ENCODE measurements around the gene TFAP2D.

Gene TFAP2D

GRCh38 chr6:50720623-50721022 is 7.3 kb downstream of the TFAP2D start:
- no peak for DNase-seq (ENCODE audit: low read depth, low spot score)

- DNase-seq (ENCODE audit: low read depth, low spot score) = no peak
These were observed 8.7 kb downstream of the TFAP2D start for GRCh38 chr6:50721978-50722377.

GRCh38 chr6:50722829-50723554 is 9.7 kb downstream of the TFAP2D start:
- no peak for DNase-seq (ENCODE audit: low read depth, low spot score)

- no peak for DNase-seq (ENCODE audit: low read depth, low spot score)
These were observed 11.2 kb downstream of the TFAP2D start for GRCh38 chr6:50724381-50725124.

GRCh38 chr6:50734488-50734887 is 21.2 kb downstream of the TFAP2D start:
- no peak for DNase-seq (ENCODE audit: low read depth, low spot score)

GRCh38 chr6:50742161-50742560 is 28.8 kb downstream of the TFAP2D start:
- no peak for DNase-seq (ENCODE audit: low read depth, low spot score)

GRCh38 chr6:50744976-50745375 is 31.6 kb downstream of the TFAP2D start:
- no peak for DNase-seq (ENCODE audit: low read depth, low spot score)

GRCh38 chr6:50762798-50763197 is 49.5 kb downstream of the TFAP2D start:
- no peak for DNase-seq (ENCODE audit: low read depth, low spot score)

GRCh38 chr6:50778696-50779095 is 65.4 kb downstream of the TFAP2D start:
- no peak for DNase-seq (ENCODE audit: low read depth, low spot score)

- no peak for DNase-seq (ENCODE audit: low read depth, low spot score)
These were observed 67.1 kb downstream of the TFAP2D start for GRCh38 chr6:50780382-50780781.

- no peak for DNase-seq (ENCODE audit: low read depth, low spot score)
These were observed 72.6 kb downstream of the TFAP2D start for GRCh38 chr6:50785921-50786320.

GRCh38 chr6:50791900-50792508 is 78.7 kb downstream of the TFAP2D start:
- DNase-seq (ENCODE audit: low read depth, low spot score) = no peak

GRCh38 chr6:50792771-50793170 is 79.4 kb downstream of the TFAP2D start:
- DNase-seq (ENCODE audit: low read depth, low spot score) = no peak

- DNase-seq (ENCODE audit: low read depth, low spot score) = no peak
These were observed 82.2 kb downstream of the TFAP2D start for GRCh38 chr6:50795574-50795973.

GRCh38 chr6:50804283-50804682 is 91.0 kb downstream of the TFAP2D start:
- DNase-seq (ENCODE audit: low read depth, low spot score) = no peak

- DNase-seq (ENCODE audit: low read depth, low spot score) = no peak
These were observed 93.7 kb downstream of the TFAP2D start for GRCh38 chr6:50807035-50807434.

GRCh38 chr6:50815436-50816114 is 102.2 kb downstream of the TFAP2D start:
- DNase-seq (ENCODE audit: low read depth, low spot score) = no peak

- no peak for DNase-seq (ENCODE audit: low read depth, low spot score)
These were observed 102.9 kb downstream of the TFAP2D start for GRCh38 chr6:50816115-50816675.

- DNase-seq (ENCODE audit: low read depth, low spot score) = no peak
These were observed 103.8 kb downstream of the TFAP2D start for GRCh38 chr6:50816947-50817645.

GRCh38 chr6:50817646-50817950 is 104.3 kb downstream of the TFAP2D start:
- DNase-seq (ENCODE audit: low read depth, low spot score) = no peak

GRCh38 chr6:50818020-50818419 is 104.7 kb downstream of the TFAP2D start:
- no peak for DNase-seq (ENCODE audit: low read depth, low spot score)

All from iPS DF 19.7 (cell line).